Hepatic stellate cell (primary cell): ENCODE data around the gene MCRS1.
"Not testable (repeated sequence)": the region's sequence is repeated elsewhere in the genome, so short reads cannot be mapped to it uniquely, and the experiment has no call there.

Experiments
- DNase-seq: peaks from one replicate; pipeline ENCODE4 v3.0.0; 2011; ENCODE audit warnings: low spot score

MCRS1 gene, protein sequence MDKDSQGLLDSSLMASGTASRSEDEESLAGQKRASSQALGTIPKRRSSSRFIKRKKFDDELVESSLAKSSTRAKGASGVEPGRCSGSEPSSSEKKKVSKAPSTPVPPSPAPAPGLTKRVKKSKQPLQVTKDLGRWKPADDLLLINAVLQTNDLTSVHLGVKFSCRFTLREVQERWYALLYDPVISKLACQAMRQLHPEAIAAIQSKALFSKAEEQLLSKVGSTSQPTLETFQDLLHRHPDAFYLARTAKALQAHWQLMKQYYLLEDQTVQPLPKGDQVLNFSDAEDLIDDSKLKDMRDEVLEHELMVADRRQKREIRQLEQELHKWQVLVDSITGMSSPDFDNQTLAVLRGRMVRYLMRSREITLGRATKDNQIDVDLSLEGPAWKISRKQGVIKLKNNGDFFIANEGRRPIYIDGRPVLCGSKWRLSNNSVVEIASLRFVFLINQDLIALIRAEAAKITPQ

GRCh38 chr12:49567611-49568441 lies at the start of gene MCRS1:
TSS of gene MCRS1 (minus strand) at chr12:49568142. CDS start at chr12:49566731, 1,411 bp downstream.
- peak; percentile 99 for DNase-seq

DNA sequence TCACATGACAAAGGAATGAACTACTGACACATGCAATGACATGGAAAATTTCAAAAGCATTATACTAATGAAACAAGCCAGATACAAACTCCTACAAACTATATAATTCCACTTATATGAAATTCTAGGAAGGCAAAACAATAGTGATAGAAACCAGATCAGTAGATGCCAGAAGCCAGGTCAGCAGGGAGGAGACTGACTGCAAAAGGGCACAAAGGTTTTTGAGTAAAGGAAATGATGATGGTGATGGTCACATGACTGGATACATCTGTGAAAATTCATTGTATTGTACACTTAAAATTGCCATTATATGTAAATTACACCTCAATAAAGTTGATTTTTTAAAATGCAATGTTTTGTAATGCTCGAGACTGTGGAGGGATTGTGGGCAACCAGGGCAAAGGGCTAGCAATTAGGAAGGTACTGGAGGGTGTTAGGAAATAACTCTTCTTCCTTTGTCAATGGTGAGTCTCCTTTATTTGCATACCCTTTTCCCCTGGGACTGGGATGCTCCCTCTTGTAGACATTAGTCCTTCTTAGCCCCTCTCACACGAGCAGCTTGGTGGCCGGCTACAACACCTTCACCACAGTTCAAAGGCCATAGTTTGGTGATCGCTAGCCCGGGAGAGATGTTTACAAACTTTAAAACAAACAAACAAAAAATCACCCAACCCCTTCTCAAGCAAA lies 48.7 kb upstream of the MCRS1 start:
- no peak for DNase-seq

GRCh38 chr12:49615725-49616124 lies 47.8 kb upstream of the MCRS1 start:
- DNase-seq: no peak

- no peak for DNase-seq
Measured at GRCh38 chr12:49612210-49612609, 44.3 kb upstream of the MCRS1 start.

DNA sequence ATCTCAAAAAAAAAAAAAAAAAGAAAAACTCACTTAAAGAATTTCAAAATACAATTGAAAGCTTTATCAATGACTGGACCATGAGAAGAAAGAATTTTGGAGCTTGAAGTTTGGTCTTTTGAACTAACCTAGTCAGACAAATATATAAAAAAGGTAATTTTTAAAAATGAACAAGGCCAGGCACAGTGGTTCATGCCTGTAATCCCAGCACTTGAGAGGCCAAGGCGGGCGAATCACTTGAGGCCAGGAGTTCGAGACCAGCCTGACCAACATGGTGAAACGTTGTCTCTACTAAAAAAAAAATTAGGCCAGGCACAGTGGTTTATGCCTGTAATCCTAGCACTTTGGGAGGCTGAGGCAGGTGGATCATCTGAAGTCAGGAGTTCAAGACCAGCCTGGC lies 42.8 kb upstream of the MCRS1 start:
- not testable (repeated sequence) for DNase-seq

- DNase-seq: no peak
Measured at GRCh38 chr12:49609875-49610154, 41.9 kb upstream of the MCRS1 start.

DNA sequence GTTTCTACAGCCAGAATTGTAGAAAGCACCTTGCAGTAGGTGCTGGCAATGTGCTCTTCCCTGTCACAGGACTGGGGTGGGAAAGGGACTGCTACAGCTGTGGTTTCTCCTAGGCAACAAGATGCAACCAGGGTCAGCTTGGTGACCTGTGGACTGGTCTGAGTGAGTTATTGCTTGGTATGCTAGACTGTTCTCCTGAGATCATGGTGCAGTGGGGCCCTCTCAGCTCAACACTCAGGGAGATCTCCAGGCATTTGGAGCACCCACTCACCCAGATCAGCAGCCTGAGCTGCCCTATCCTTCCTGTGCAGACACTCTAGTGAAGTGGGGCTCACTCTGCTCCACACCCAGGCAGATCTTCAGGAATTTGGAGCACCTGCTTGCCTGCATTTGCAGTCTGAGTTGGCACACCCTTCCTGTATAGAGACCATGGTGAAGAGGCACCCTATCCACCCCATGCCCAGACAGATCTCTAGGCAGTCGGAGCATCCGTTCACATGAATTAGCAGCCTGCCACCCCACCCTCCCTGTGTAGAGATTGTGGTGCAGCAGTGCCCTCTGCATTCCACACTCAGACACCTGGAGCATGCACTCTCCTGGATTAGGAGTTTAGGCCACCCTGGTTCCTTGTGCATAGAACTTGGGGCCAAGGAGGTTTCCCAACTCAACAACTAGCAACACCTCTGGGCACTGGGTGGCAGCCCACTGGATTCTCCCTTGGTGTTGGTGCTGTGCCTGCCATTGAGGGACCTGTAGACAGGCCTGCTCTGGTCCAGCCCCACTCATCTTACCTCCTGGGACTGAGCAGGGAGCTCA lies 41.3 kb upstream of the MCRS1 start:
- no peak for DNase-seq

DNA sequence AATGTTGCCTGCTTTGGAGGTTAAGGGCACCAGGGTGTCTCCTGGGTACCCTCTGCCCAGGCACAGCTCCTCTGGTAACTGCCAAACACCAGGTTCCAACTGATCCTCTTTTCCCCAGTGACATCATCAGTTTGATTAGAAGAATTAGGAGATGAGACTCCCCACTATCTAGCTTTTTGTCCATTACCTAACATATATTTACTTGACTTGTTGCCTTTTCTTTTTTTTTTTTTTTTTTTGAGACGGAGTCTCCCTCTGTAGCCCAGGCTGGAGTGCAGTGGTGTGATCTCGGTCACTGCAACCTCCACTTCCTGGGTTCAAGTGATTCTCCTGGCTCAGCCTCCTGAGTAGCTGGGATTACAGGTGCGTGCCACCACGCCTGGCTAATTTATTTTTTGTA lies 37.6 kb upstream of the MCRS1 start, which contains the start of gene FAM186B:
Gene FAM186B (minus strand): TSS at position 101 of the 400 bp plus-strand sequence. CDS start 162 bp downstream, outside the sequence.
- not testable (repeated sequence) for DNase-seq

- no peak for DNase-seq
Measured at GRCh38 chr12:49604856-49605255, 36.9 kb upstream of the MCRS1 start.

DNA sequence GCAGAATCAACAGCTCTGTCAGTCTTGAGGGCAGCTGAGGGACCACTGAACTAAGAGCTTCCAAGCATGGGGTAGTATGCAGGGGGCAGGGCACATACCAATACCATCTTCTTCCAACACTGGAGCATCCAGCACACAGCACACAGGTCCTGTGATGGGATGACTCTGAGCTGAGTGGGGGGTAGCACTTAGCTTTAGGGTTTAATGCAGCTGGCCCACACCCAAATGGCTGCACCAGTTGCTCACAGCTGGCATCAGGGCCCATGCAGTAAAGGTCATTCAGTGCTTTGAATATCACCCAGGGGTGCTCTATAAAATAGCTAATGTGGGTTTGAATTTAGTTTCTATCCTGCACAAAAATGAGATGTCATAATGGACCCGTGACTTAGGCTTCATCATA lies 35.8 kb upstream of the MCRS1 start:
- no peak for DNase-seq

- no peak for DNase-seq
Measured at GRCh38 chr12:49599961-49600360, 32.0 kb upstream of the MCRS1 start.

DNA sequence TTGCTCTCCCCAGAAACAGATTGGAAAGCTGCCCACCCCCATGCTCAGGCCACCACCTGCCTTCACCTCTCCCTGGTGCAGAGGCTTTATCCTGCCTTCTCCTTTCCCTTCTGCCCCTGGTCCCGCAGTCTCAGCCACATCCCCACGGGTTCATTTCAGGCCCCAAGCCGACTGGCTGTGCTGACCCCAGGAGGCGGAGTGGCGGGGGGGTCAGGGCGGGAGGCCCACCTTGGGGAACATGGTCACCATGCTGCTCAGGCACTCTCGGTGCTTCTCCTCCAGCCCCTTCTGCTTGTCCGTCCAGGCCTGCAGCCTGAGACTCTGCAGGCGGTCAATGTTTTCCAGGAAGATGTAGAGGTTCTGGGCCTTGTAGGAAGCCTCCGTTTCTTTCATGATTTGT lies 30.6 kb upstream of the MCRS1 start:
- no peak for DNase-seq

GRCh38 chr12:49588721-49589516 lies 21.0 kb upstream of the MCRS1 start:
- DNase-seq: no peak

- DNase-seq: no peak
Measured at GRCh38 chr12:49588281-49588680, 20.3 kb upstream of the MCRS1 start.

DNA sequence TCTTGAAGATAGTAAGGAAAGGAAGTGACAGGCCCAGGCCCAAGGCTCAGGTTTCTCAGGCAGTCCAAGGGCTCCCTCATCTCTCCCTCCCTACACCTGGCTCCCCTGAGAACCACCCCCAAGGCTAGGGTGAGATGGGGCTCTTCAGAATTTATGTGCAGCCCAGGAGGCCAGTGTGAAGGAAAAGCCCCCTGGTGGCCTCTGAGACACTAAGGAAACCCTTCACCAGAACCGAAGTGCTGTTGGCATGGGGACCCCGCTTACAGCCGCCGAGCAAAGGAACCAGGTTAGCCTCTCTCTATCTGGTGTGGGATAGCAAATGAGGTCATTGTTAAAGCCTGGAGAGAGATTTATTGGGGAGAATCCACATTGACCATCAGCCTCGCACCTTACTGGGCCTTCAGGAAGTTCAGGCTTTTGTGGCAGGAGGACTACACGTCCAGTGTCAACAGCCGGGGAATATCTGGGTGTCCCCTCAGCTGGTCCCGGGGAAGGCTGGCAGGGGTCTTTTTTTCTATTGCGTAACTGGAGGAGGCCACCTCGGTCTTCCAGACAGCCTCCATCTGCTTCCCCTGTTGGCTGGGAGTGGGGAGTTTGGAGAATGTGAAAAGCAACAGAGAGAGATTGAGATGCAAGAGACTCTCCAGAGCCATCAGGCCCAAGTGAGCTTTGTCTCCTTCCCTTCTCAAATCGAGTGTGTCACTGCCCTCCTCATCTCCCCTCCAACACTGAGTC lies 19.4 kb upstream of the MCRS1 start:
- no peak for DNase-seq

DNA sequence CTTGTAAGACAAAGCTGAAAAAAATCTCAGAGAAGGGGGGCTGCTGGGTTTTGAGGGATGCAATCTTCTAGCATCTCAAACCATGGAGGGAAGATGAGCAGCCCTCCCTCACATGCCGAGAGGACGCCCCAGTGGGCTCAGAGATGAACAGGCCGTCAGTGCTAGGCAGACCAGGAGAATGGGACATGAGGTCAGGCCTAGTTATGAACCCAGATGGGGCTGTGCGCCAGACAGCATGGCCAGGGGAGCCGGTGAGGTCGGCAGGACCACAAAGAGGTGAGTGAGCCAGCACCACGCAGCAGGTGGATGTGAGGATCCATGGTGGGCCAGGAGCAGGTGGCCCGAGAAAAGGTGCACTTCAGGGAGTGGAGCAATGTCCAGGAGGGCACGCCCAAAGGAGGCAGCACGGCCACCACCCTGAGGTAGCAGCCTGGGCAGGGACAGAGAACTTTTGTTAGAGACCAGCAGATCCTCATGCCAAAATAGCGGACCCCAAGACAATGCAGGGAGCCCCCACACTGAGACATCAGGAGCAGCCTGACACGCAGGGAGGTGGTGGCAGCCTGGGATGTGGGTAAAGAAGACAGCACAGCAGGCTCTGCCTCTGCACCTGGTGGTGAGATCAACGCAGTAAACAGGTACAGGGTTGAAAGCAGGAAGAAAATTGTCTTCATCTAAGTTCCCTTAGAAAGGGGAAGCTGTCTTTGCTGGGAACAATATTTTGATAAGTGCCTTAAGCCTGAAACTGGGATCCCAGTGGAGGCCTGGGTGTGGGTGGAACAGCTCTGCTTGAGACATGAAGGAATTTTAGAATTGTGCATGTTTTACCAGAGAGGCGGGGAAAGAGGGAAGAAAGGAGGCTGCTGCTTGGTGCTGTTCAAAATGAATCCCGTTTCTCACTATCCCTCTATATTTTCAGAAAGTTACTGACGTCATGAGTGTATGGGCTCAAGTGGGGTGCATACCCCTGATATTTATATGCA lies 17.8 kb upstream of the MCRS1 start:
- no peak for DNase-seq

GRCh38 chr12:49584591-49584990 lies 16.6 kb upstream of the MCRS1 start:
- DNase-seq: no peak

- DNase-seq: no peak
Measured at GRCh38 chr12:49583366-49584094, 15.6 kb upstream of the MCRS1 start.
